Neural progenitor cell (in vitro differentiated cells): Measurements from ENCODE around the gene PRRG1. TPM values are rescaled to one million over a fixed set of nuclear protein-coding genes. Genes with fewer than 3 reads are reported as not detected.

Experiments used
- DNase-seq: peaks from one replicate; pipeline ENCODE4 v3.0.0-alpha.2; 2016; ENCODE audit warnings: low spot score
- H2AFZ ChIP-seq: fragments of 200-600 bp; sonication (generic); replicated peaks from 2 replicates; pipeline ENCODE4 v1.6.1; 2016; ENCODE audit warnings: antibody characterized with exemption
- H3F3A ChIP-seq: fragments of 200-600 bp; sonication (generic); 2 replicates; pipeline ENCODE4 v1.6.1; 2016; ENCODE audit warnings: antibody characterized with exemption, low read depth
- H3K27ac ChIP-seq: fragments of 200-600 bp; sonication (generic); 2 replicates; pipeline ENCODE4 v1.5.1; 2016; ENCODE audit warnings: mild to moderate bottlenecking
- H3K27me3 ChIP-seq: fragments of 200-600 bp; sonication (generic); 2 replicates; pipeline ENCODE4 v1.6.1; 2016; ENCODE audit warnings: mild to moderate bottlenecking, moderate library complexity
- H3K36me3 ChIP-seq: fragments of 200-600 bp; sonication (generic); 2 replicates; pipeline ENCODE4 v1.5.1; 2016
- H3K4me1 ChIP-seq: fragments of 200-600 bp; sonication (generic); 2 replicates; pipeline ENCODE4 v1.6.1; 2016; ENCODE audit warnings: mixed run types
- H3K4me2 ChIP-seq: fragments of 200-600 bp; sonication (generic); 2 replicates; pipeline ENCODE4 v1.6.1; 2016
- H3K4me3 ChIP-seq: fragments of 200-600 bp; sonication (generic); 2 replicates; pipeline ENCODE4 v1.5.1; 2016
- H3K79me2 ChIP-seq: fragments of 200-600 bp; sonication (generic); 2 replicates; pipeline ENCODE4 v1.6.1; 2016; ENCODE audit warnings: low read depth
- H3K9ac ChIP-seq: fragments of 200-600 bp; sonication (generic); 2 replicates; pipeline ENCODE4 v1.6.1; 2016
- H3K9me3 ChIP-seq: fragments of 200-600 bp; sonication (generic); 2 replicates; pipeline ENCODE4 v1.5.1; 2016; ENCODE audit warnings: low read depth
- H4K20me1 ChIP-seq: fragments of 200-600 bp; sonication (generic); 2 replicates; pipeline ENCODE4 v1.6.1; 2016; ENCODE audit warnings: low read depth
- H3K27ac Mint-ChIP-seq: 3 replicates; pipeline ENCODE4 v1.8.0; 2021; ENCODE audit warnings: mixed read lengths
- H3K27me3 Mint-ChIP-seq: 2 replicates; pipeline ENCODE4 v1.8.0; 2022; ENCODE audit warnings: low read depth, mild to moderate bottlenecking, inconsistent platforms, moderate library complexity, mixed read lengths; ENCODE audit not compliant: insufficient read depth
- H3K36me3 Mint-ChIP-seq: 3 replicates; pipeline ENCODE4 v1.8.0; 2021; ENCODE audit warnings: mixed read lengths
- H3K4me1 Mint-ChIP-seq: 3 replicates; pipeline ENCODE4 v1.8.0; 2021; ENCODE audit warnings: mixed read lengths
- H3K4me3 Mint-ChIP-seq: 3 replicates; pipeline ENCODE4 v1.8.0; 2021; ENCODE audit warnings: mild to moderate bottlenecking, moderate library complexity, mixed read lengths
- H3K9me3 Mint-ChIP-seq: 3 replicates; pipeline ENCODE4 v1.8.0; 2020; ENCODE audit warnings: mixed read lengths
- CTCF ChIP-seq: fragments of 200-600 bp; sonication (generic); IDR thresholded peaks from 2 replicates; pipeline ENCODE4 v1.5.1; 2017; ENCODE audit warnings: antibody characterized with exemption, mild to moderate bottlenecking
- EZH2 ChIP-seq: fragments of 200-600 bp; sonication (generic); IDR thresholded peaks from 2 replicates; pipeline ENCODE4 v1.6.1; 2017; ENCODE audit warnings: antibody characterized with exemption, mild to moderate bottlenecking, moderate library complexity
- EZH2phosphoT487 ChIP-seq: fragments of 200-600 bp; sonication (generic); IDR thresholded peaks from 2 replicates; pipeline ENCODE4 v1.6.1; 2017; ENCODE audit warnings: antibody characterized with exemption
- total RNA-seq: library from RNA; depleted of rRNA; stranded (reverse); fragments of >200 nt; gene quantifications from 2 replicates; pipeline ENCODE4 v1.2.3, GENCODE V29; 2015; ENCODE audit warnings: low replicate concordance

The PRRG1 gene
- total RNA-seq, 1 donor from 2014 or later: 8.7 TPM

GRCh38 chrX:37348231-37348970 is 763 bp upstream of the PRRG1 start:
- Mint-ChIP-seq H3K27ac (no peak overlapping the region), H3K9me3 (no peaks in the 10 kb centered on the region), H3K36me3 (no peaks in the 10 kb centered on the region), H3K4me1 (no peaks in the 10 kb centered on the region), H3K4me3 (peak overlapping the region; percentile 80), H3K27me3 (no peaks in the 10 kb centered on the region)
- no peak for DNase-seq
- Histone ChIP-seq H3K4me2 (peak overlapping the region; percentile 81), H3K36me3 (no peaks in the 10 kb centered on the region), H3K27ac (no peak overlapping the region), H2AFZ (peak overlapping the region; percentile 86), H3K9ac (no peak overlapping the region), H3K79me2 (peaks cover 9% of the 10 kb centered on the region), H3K4me3 (peak overlapping the region; percentile 58), H3K4me1 (peaks cover 4% of the 10 kb centered on the region), H3K27me3 (peaks cover 14% of the 10 kb centered on the region), H3F3A (peaks cover 6% of the 10 kb centered on the region), H4K20me1 (no peaks in the 10 kb centered on the region), H3K9me3 (no peaks in the 10 kb centered on the region)
- TF ChIP-seq EZH2: no peak
- TF ChIP-seq CTCF: no peak
- TF ChIP-seq EZH2phosphoT487: no peak

GRCh38 chrX:37348971-37349220 is 268 bp upstream of the PRRG1 start:
- H3K9ac ChIP-seq: no peak overlapping the region

GRCh38 chrX:37350034-37350365 is 836 bp downstream of the PRRG1 start:
- Mint-ChIP-seq H3K36me3 (no peaks in the 10 kb centered on the region), H3K9me3 (no peaks in the 10 kb centered on the region), H3K27ac (no peak overlapping the region), H3K27me3 (no peaks in the 10 kb centered on the region), H3K4me3 (peak overlapping the region; percentile 90), H3K4me1 (no peaks in the 10 kb centered on the region)
- no peak for DNase-seq
- H3K4me3 ChIP-seq: peak overlapping the region; percentile 58
- no peaks in the 10 kb centered on the region for H3K36me3 ChIP-seq
- peaks cover 4% of the 10 kb centered on the region for H3K4me1 ChIP-seq
- TF ChIP-seq CTCF (no peak), EZH2 (no peak), EZH2phosphoT487 (no peak)
- peaks cover 9% of the 10 kb centered on the region for H3K79me2 ChIP-seq
- no peak overlapping the region for H3K27ac ChIP-seq
- peak overlapping the region; percentile 81 for H3K4me2 ChIP-seq
- peak overlapping the region; percentile 93 for H2AFZ ChIP-seq
- peaks cover 14% of the 10 kb centered on the region for H3K27me3 ChIP-seq
- H3K9ac ChIP-seq: no peak overlapping the region
- H4K20me1 ChIP-seq: no peaks in the 10 kb centered on the region
- H3F3A ChIP-seq: peaks cover 6% of the 10 kb centered on the region
- no peaks in the 10 kb centered on the region for H3K9me3 ChIP-seq

More at GRCh38 chrX:37348971-37349220, 268 bp upstream of the PRRG1 start:
- no peak for TF ChIP-seq EZH2phosphoT487
- TF ChIP-seq CTCF: no peak
- TF ChIP-seq EZH2: peak; percentile 9
- H3K36me3 Mint-ChIP-seq: no peaks in the 10 kb centered on the region
- H3K9me3 Mint-ChIP-seq: no peaks in the 10 kb centered on the region
- H3K27ac Mint-ChIP-seq: no peak overlapping the region
- Histone ChIP-seq H3K4me2 (peak overlapping the region; percentile 81), H3K9me3 (no peaks in the 10 kb centered on the region), H4K20me1 (no peaks in the 10 kb centered on the region), H3K36me3 (no peaks in the 10 kb centered on the region), H2AFZ (peak overlapping the region; percentile 86), H3K79me2 (peaks cover 9% of the 10 kb centered on the region), H3K27ac (no peak overlapping the region), H3K27me3 (peaks cover 14% of the 10 kb centered on the region), H3F3A (peaks cover 6% of the 10 kb centered on the region), H3K4me1 (peaks cover 4% of the 10 kb centered on the region), H3K4me3 (peak overlapping the region; percentile 58)
- no peaks in the 10 kb centered on the region for H3K27me3 Mint-ChIP-seq
- H3K4me1 Mint-ChIP-seq: no peaks in the 10 kb centered on the region
- H3K4me3 Mint-ChIP-seq: peak overlapping the region; percentile 80
- DNase-seq: no peak
